Ammon's horn (tissue), 1 donor: Measurements from ENCODE around the gene SH3BP5L.

ENCODE experiments used
- DNase-seq: peaks from one replicate; pipeline ENCODE4 v3.0.0-alpha.2; 2016; ENCODE audit warnings: low spot score

The SH3BP5L gene

GRCh38 chr1:248825909-248826760 lies at the start of gene SH3BP5L:
Gene SH3BP5L (minus strand): TSS chr1:248825915. CDS start chr1:248824935, 980 bp downstream.
- peak; percentile 99 for DNase-seq

GRCh38 chr1:248873993-248874533 lies 48.3 kb upstream of the SH3BP5L start:
- DNase-seq: peak; percentile 81

- DNase-seq: peak; percentile 97
These were observed 47.8 kb upstream of the SH3BP5L start for GRCh38 chr1:248873409-248873992.

- peak; percentile 63 for DNase-seq
These were observed 47.2 kb upstream of the SH3BP5L start for GRCh38 chr1:248872752-248873408.

GRCh38 chr1:248871837-248872401 lies 46.2 kb upstream of the SH3BP5L start:
- DNase-seq: no peak

GRCh38 chr1:248862998-248863881 lies 37.5 kb upstream of the SH3BP5L start:
- DNase-seq: peak; percentile 91

- no peak for DNase-seq
These were observed 36.9 kb upstream of the SH3BP5L start for GRCh38 chr1:248862695-248862997.

GRCh38 chr1:248861616-248862015 lies 35.9 kb upstream of the SH3BP5L start:
- no peak for DNase-seq

- DNase-seq: no peak
These were observed 34.3 kb upstream of the SH3BP5L start for GRCh38 chr1:248860007-248860406.

- peak; percentile 98 for DNase-seq
These were observed 33.5 kb upstream of the SH3BP5L start, which contains the start of gene ZNF692 for GRCh38 chr1:248858891-248859889. Gene ZNF692 (minus strand): TSS chr1:248859085. CDS start chr1:248858309, 776 bp downstream.

- peak; percentile 68 for DNase-seq
These were observed 32.6 kb upstream of the SH3BP5L start for GRCh38 chr1:248858096-248858890.

- no peak for DNase-seq
These were observed 32.0 kb upstream of the SH3BP5L start for GRCh38 chr1:248857749-248858095.

GRCh38 chr1:248857201-248857600 lies 31.5 kb upstream of the SH3BP5L start:
- DNase-seq: no peak

GRCh38 chr1:248856176-248856575 lies 30.5 kb upstream of the SH3BP5L start:
- DNase-seq: no peak

- DNase-seq: no peak
These were observed 29.9 kb upstream of the SH3BP5L start for GRCh38 chr1:248855580-248855979.

GRCh38 chr1:248853663-248854375 lies 28.1 kb upstream of the SH3BP5L start:
- no peak for DNase-seq

GRCh38 chr1:248852481-248853405 lies 27.0 kb upstream of the SH3BP5L start:
- peak; percentile 78 for DNase-seq

GRCh38 chr1:248851390-248851789 lies 25.7 kb upstream of the SH3BP5L start:
- DNase-seq: no peak
